SHP77 (cell line): ENCODE data around the gene PLEKHN1.

ENCODE experiments used
- DNase-seq, 2 experiments: peaks; one replicate each; lab custom pipeline; 2025; lab: John Stamatoyannopoulos, UW

Gene PLEKHN1

DNA sequence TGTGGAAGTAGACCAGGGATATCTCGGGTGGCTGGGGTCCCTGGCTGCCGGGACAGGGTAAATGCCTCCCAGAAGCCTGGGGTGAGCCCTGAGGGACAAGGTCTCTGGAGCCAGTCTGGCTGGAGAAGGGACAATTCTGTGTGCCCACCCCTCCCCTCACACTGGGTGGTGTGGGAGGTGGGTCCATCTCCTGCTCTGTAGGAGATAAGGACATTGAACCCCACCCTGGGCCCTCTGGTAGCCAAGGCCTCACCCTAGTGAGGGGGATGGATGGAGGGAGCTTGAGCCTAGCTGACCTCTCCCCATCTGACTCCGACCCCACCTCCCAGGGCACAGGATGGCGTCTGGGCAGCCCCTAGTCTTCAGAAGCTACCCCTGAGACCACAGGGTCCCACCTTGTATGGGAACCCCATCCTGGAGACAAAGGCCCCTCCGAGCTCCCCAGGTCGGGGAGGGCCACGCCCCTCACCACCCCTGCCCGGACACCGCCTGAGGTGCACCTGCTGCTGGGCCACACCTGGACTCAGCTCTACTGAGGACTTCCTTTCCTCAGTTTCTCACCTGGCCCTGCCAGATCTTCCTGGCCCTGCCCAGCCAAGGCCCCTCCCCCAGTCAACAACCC lies 58.0 kb downstream of the PLEKHN1 start:
- no peak for DNase-seq

DNA sequence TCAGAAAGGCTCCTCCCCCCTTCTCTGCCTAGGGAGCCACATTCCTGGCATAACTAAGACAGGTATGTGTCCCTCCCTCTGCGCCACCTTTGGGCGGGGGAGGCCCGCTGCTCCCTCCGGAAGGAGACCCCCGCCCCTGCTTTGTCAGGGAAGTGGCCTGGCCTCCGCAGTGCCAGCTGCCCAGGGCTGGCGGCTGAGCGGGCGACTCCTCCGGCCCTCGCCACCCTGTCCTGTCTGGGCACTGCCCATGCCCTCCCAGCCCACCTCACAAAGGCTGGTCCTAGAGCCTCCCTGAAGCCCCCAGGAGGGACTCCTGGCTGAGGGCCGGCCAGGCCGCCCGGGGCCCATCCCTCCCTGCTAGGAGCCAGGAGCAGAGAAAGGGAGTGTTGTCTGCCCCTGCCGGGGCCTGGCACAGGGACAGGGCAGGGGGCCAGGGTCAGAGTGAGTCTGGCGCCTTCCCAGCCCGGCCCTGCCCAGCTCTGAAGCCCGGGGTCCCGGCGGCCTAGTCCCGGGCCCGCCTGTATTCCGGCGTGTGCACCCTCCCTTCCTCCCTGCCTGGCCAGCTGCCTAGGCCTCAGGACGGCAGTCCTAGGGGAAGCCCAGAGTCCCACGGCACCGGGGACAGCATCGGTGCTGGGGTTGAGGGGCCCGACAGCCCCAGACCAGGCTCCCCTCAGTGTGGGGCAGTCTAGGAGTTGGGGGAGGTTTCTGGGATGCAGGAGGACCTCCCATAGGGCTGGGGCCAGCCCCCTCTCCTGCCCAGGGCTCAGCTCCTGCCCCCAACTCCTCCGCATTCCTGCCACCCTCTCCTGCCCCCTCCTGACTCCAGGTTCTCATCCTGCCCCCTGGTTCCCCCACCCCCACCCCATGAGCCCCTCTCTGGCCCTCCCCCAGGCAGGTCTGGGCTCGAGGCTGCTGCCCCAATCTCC lies 58.8 kb downstream of the PLEKHN1 start:
- DNase-seq = no peak
